IMR-90 (cell line): ENCODE results near the gene TESK2.

Experiments
- CEBPB ChIP-seq: IDR thresholded peaks from 2 replicates; pipeline ENCODE4 v1.6.1; 2012; ENCODE audit warnings: low read depth, low read length, improper control_type of control experiment
- CTCF ChIP-seq: conservative IDR thresholded peaks from 2 replicates; pipeline ENCODE4 v1.5.1; 2012; ENCODE audit warnings: mild to moderate bottlenecking, low read depth, low read length, improper control_type of control experiment
- ELK1 ChIP-seq: fragments of 150-350 bp; IDR thresholded peaks from 2 replicates; pipeline ENCODE4 v1.6.1; 2016; ENCODE audit warnings: low read depth, mild to moderate bottlenecking, low read length, moderate library complexity, borderline replicate concordance
- MXI1 ChIP-seq: IDR thresholded peaks from 2 replicates; pipeline ENCODE4 v1.6.1; 2012; ENCODE audit warnings: low read depth, mild to moderate bottlenecking, low read length, moderate library complexity, borderline replicate concordance
- NFE2L2 ChIP-seq: fragments of 150-350 bp; IDR thresholded peaks from 2 replicates; pipeline ENCODE4 v1.6.1; 2016; ENCODE audit warnings: low read depth, mild to moderate bottlenecking, low read length
- POLR2A ChIP-seq: IDR thresholded peaks from 2 replicates; pipeline ENCODE4 v1.6.1; 2012; ENCODE audit warnings: mild to moderate bottlenecking, low read depth, low read length

GRCh38 chr1:45470306-45470798, 20.6 kb downstream of the TESK2 start:
- no peak for TF ChIP-seq CTCF
- TF ChIP-seq POLR2A: no peak
- no peak for TF ChIP-seq CEBPB
- no peak for TF ChIP-seq ELK1
- TF ChIP-seq MXI1: no peak
- no peak for TF ChIP-seq NFE2L2
